IMR-90 (cell line): ENCODE data around the gene ERP27. TPM values are rescaled to one million over a fixed set of nuclear protein-coding genes. Genes with fewer than 3 reads are reported as not detected.

Source experiments
- ATAC-seq: fragments of 200-7000 bp; cut with Tn5 transposase; 2 replicates; pipeline ENCODE4 v1.9.1; 2020; ENCODE audit warnings: low read depth, mild to moderate bottlenecking, moderate library complexity
- BruUV-seq: library from RNA; stranded (reverse); fragments of 400-500 nt; replicated peaks from 2 replicates; lab custom pipeline; 2021; lab: Mats Ljungman, UMichigan
- CTCF ChIA-PET: fragments of 300-600 bp; formaldehyde crosslinking; extraction: SDS; loops from one replicate; lab custom pipeline; 2021; ENCODE audit warnings: antibody characterized with exemption; lab: Yijun Ruan, JAX
- POLR2A ChIA-PET: fragments of 300-600 bp; sonication (Branson Sonifier 250); formaldehyde crosslinking; loops from one replicate; lab custom pipeline; 2022; ENCODE audit warnings: antibody characterized with exemption; ENCODE audit not compliant: unreplicated experiment; lab: Charles Lee
- DNase-seq: peaks from one replicate; pipeline ENCODE4 v3.0.0; 2013
- H2AFZ ChIP-seq: replicated peaks from 2 replicates; pipeline ENCODE3; 2013; ENCODE audit warnings: low read length, mild to moderate bottlenecking; ENCODE audit not compliant: poor library complexity
- H2AK5ac ChIP-seq: 2 replicates; pipeline ENCODE4 v1.6.1; 2013; ENCODE audit warnings: low read depth, low read length, inconsistent platforms
- H2AK9ac ChIP-seq: replicated peaks from 2 replicates; pipeline ENCODE3; 2013; ENCODE audit warnings: mild to moderate bottlenecking, low read depth, low read length, moderate library complexity; ENCODE audit not compliant: poor library complexity
- H2BK120ac ChIP-seq: 2 replicates; pipeline ENCODE4 v1.6.1; 2013; ENCODE audit warnings: low read depth, low read length, inconsistent platforms
- H2BK15ac ChIP-seq: 3 replicates; pipeline ENCODE4 v1.6.1; 2013; ENCODE audit warnings: low read depth, low read length, inconsistent platforms
- H2BK20ac ChIP-seq: 2 replicates; pipeline ENCODE4 v1.6.1; 2013; ENCODE audit warnings: low read depth, mild to moderate bottlenecking, inconsistent platforms, low read length, moderate library complexity
- H2BK5ac ChIP-seq: 2 replicates; pipeline ENCODE4 v1.6.1; 2013; ENCODE audit warnings: mild to moderate bottlenecking, low read depth, low read length, inconsistent platforms; ENCODE audit not compliant: poor library complexity, severe bottlenecking
- H3K14ac ChIP-seq: replicated peaks from 2 replicates; pipeline ENCODE4 v1.6.1; 2013; ENCODE audit warnings: low read depth, low read length, inconsistent platforms
- H3K18ac ChIP-seq: 2 replicates; pipeline ENCODE4 v1.6.1; 2013; ENCODE audit warnings: low read depth, low read length, control low read depth
- H3K23ac ChIP-seq: 2 replicates; pipeline ENCODE4 v1.6.1; 2013; ENCODE audit warnings: low read depth, low read length, inconsistent platforms
- H3K27ac ChIP-seq: 2 replicates; pipeline ENCODE4 v1.5.1; 2013; ENCODE audit warnings: mild to moderate bottlenecking, control low read depth, low read length; ENCODE audit not compliant: insufficient read depth
- H3K27me3 ChIP-seq: 2 replicates; pipeline ENCODE4 v1.6.1; 2013; ENCODE audit warnings: low read length; ENCODE audit not compliant: control insufficient read depth, insufficient read depth
- H3K36me3 ChIP-seq: 2 replicates; pipeline ENCODE4 v1.6.1; 2013; ENCODE audit warnings: low read length, mixed read lengths; ENCODE audit not compliant: control insufficient read depth, insufficient read depth
- H3K4ac ChIP-seq: 2 replicates; pipeline ENCODE4 v1.6.1; 2013; ENCODE audit warnings: low read depth, low read length, inconsistent platforms
- H3K4me1 ChIP-seq: 2 replicates; pipeline ENCODE4 v1.6.1; 2013; ENCODE audit warnings: low read length, mixed read lengths; ENCODE audit not compliant: control insufficient read depth, insufficient read depth
- H3K4me2 ChIP-seq: 2 replicates; pipeline ENCODE4 v1.6.1; 2013; ENCODE audit warnings: low read depth, mild to moderate bottlenecking, control low read depth, low read length, moderate library complexity
- H3K4me3 ChIP-seq: 2 replicates; pipeline ENCODE4 v1.5.1; 2013; ENCODE audit warnings: low read depth, mild to moderate bottlenecking, control low read depth, low read length, moderate library complexity; ENCODE audit not compliant: insufficient read depth
- H3K56ac ChIP-seq: 2 replicates; pipeline ENCODE4 v1.6.1; 2013; ENCODE audit warnings: low read length, inconsistent platforms; ENCODE audit not compliant: insufficient read depth; ENCODE audit errors: extremely low read depth
- H3K79me1 ChIP-seq, 2 experiments: 2 replicates each; pipeline ENCODE4 v1.6.1; 2013; ENCODE audit warnings: low read length in 2 of 2, inconsistent platforms in 1 of 2, low read depth in 1 of 2
- H3K9ac ChIP-seq: 2 replicates; pipeline ENCODE4 v1.6.1; 2013; ENCODE audit warnings: low read depth, low read length, control low read depth
- H3K9me1 ChIP-seq: 2 replicates; pipeline ENCODE4 v1.6.1; 2013; ENCODE audit warnings: low read length, inconsistent platforms; ENCODE audit not compliant: insufficient read depth
- H3K9me3 ChIP-seq: 2 replicates; pipeline ENCODE4 v1.6.1; 2013; ENCODE audit warnings: low read length; ENCODE audit not compliant: control insufficient read depth, insufficient read depth
- H4K20me1 ChIP-seq: 2 replicates; pipeline ENCODE4 v1.6.1; 2013; ENCODE audit warnings: low read length, inconsistent platforms; ENCODE audit not compliant: insufficient read depth
- H4K5ac ChIP-seq: 2 replicates; pipeline ENCODE4 v1.6.1; 2013; ENCODE audit warnings: mild to moderate bottlenecking, low read depth, low read length, control low read depth
- H4K8ac ChIP-seq, 2 experiments: 2 replicates each; pipeline ENCODE4 v1.6.1; 2013; ENCODE audit warnings: low read depth in 2 of 2, low read length in 2 of 2, control low read depth in 1 of 2, inconsistent platforms in 1 of 2
- H4K91ac ChIP-seq: 2 replicates; pipeline ENCODE4 v1.6.1; 2013; ENCODE audit warnings: low read depth, low read length, inconsistent platforms; ENCODE audit not compliant: insufficient read depth
- BHLHE40 ChIP-seq: fragments of 150-350 bp; IDR thresholded peaks from 2 replicates; pipeline ENCODE4 v1.6.1; 2016; ENCODE audit warnings: mild to moderate bottlenecking, low read depth, low read length
- CEBPB ChIP-seq: IDR thresholded peaks from 2 replicates; pipeline ENCODE4 v1.6.1; 2012; ENCODE audit warnings: low read depth, low read length, improper control_type of control experiment
- CHD1 ChIP-seq: IDR thresholded peaks from 2 replicates; pipeline ENCODE4 v1.6.1; 2012; ENCODE audit warnings: low read depth, low read length, improper control_type of control experiment
- MAFK ChIP-seq: IDR thresholded peaks from 2 replicates; pipeline ENCODE4 v1.6.1; 2012; ENCODE audit warnings: low read depth, low read length, improper control_type of control experiment
- MXI1 ChIP-seq: IDR thresholded peaks from 2 replicates; pipeline ENCODE4 v1.6.1; 2012; ENCODE audit warnings: low read depth, mild to moderate bottlenecking, low read length, moderate library complexity, borderline replicate concordance
- NFE2L2 ChIP-seq: fragments of 150-350 bp; IDR thresholded peaks from 2 replicates; pipeline ENCODE4 v1.6.1; 2016; ENCODE audit warnings: low read depth, mild to moderate bottlenecking, low read length
- RAD21 ChIP-seq: IDR thresholded peaks from 2 replicates; pipeline ENCODE4 v1.6.1; 2012; ENCODE audit warnings: low read length, improper control_type of control experiment
- RCOR1 ChIP-seq: IDR thresholded peaks from 2 replicates; pipeline ENCODE4 v1.6.1; 2012; ENCODE audit warnings: mild to moderate bottlenecking, low read length, improper control_type of control experiment; ENCODE audit not compliant: insufficient replicate concordance
- RFX5 ChIP-seq: IDR thresholded peaks from 2 replicates; pipeline ENCODE4 v1.8.0; 2012; ENCODE audit warnings: low read depth, mild to moderate bottlenecking, low read length, moderate library complexity
- SMC3 ChIP-seq: fragments of 150-350 bp; IDR thresholded peaks from 2 replicates; pipeline ENCODE4 v1.6.1; 2016; ENCODE audit warnings: low read depth, mild to moderate bottlenecking, antibody characterized with exemption, low read length, moderate library complexity
- WGBS, 2 experiments: methylation state at CpG; one replicate each; pipeline versions ENCODE4 v1.1.5 to v1.1.7; 2013; ENCODE audit warnings: missing lambda C conversion rate in 2 of 2; ENCODE audit not compliant: insufficient read length in 1 of 2; ENCODE audit errors: extremely low coverage in 2 of 2; 5-methylcytosine and 5-hydroxymethylcytosine counted together
- dilution Hi-C: fragments of 300-500 bp; cut with HindIII; formaldehyde crosslinking; loops from one replicate; pipeline ENCODE4 v1.14.3; 2018; ENCODE audit warnings: low sequenced_read_pairs; ENCODE audit not compliant: unreplicated experiment
- in situ Hi-C: fragments of 300-500 bp; cut with MboI; formaldehyde crosslinking; loops from 3 replicates; pipeline ENCODE4 v1.14.3; 2019; ENCODE audit warnings: low sequenced_read_pairs, inconsistent platforms, mixed read lengths
- intact Hi-C: fragments of 100-400 bp; cut with micrococcal nuclease; formaldehyde crosslinking; loops from 2 replicates; pipeline ENCODE4 v1.10.0; 2022
- polyA plus RNA-seq, 3 experiments: library from polyadenylated mRNA; depleted of rRNA; stranded (reverse); fragments of >200 nt; gene quantifications; 2 replicates each; pipeline ENCODE4 v1.2.3, GENCODE V29; 2012; ENCODE audit warnings: low replicate concordance in 1 of 3
- total RNA-seq: library from RNA; depleted of rRNA; stranded (reverse); fragments of >200 nt; gene quantifications from 2 replicates; pipeline ENCODE4 v1.2.3, GENCODE V29; 2012
- TF ChIP-seq, protein P1 (sequence below): fragments of 150-350 bp; IDR thresholded peaks from 2 replicates; pipeline ENCODE4 v1.6.1; 2017; ENCODE audit warnings: mild to moderate bottlenecking, antibody characterized with exemption, low read length, low read depth
- TF ChIP-seq, protein P2 (sequence below): fragments of 150-350 bp; IDR thresholded peaks from 2 replicates; pipeline ENCODE4 v1.6.1; 2016; ENCODE audit warnings: low read depth, mild to moderate bottlenecking, low read length, moderate library complexity, borderline replicate concordance

Gene ERP27
- total and polyA plus RNA-seq, 2 of the 4 experiments (the other 2 are of a cell fraction), result not detected

DNA sequence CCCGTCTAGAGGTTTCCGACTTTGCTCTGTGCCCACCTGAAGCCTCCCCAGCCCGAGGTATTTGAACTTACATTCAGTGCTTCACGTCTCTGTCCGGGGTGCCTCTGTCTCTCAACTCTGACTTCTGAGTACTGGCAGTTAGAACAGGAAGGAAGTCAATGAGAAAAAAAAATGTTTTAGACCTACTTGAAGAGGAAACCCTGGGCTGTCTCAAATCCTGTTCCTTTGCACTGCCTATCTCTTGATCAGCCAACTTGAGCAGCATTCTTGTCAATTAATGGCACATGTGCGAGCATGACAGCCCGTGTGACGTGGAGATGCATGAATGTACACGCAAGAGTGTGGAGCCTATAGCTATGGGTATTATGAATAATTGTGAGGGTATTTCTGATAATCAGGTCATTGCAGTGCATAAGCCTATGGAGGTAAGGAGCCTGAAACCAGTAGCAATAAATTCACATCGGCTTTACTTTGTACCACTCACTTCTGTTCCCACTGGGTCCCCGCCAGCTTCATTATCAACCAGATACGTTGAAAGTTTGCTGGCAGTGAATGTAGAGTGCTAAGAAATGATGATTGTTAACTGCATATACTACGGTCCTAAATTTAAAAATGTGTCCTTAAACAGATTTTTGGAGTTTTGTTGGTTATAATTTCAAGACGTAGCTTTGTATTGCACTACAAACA lies 23.3 kb upstream of the ERP27 start, which contains the start of gene ARHGDIB (continued):
- no peak for TF ChIP-seq CEBPB

DNA sequence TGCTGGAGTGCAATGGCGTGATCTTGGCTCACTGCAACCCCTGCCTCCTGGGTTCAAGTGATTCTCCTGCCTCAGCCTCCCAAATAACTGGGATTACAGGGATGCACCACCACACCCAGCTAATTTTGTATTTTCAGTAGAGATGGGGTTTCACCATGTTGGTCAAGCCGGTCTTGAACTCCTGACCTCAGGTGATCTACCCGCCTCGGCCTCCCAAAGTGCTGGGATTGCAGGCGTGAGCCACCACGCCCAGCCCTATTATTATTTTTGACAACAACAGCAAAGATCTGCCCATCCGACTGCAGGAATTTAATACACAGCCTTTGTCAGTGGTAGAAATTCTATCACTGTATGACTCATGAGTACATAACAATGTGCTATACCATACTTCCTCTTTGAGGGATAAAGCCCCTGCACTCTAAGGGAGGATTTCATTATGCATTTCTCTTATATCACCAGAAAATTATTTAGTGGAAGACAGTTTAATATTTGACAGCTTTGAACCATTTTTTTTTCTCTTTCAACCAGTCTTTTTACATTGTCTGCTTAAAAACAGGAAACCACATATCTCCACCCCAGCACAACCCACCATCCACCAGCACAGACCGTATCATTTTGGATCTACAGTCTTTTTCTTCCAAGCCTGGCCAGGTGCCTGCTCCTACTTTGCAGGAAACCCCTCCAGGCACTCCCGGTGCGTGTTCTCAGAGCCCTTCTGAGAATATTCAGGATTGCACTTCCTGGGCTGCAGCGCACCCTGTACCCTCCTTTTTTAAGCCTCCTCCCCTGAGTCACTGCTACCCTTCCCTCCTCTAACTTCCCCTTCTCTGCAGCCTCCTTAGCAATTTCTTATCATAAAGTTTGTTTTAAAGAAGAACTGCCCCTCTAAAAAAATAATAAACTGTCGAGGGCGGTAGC lies 22.5 kb upstream of the ERP27 start:
- peak overlapping the region; percentile 47 for H2AFZ ChIP-seq
- peaks cover 3% of the 10 kb centered on the region; the same call in 1 of the 2 replicates for H3K4me1 ChIP-seq
- H3K27ac ChIP-seq, result no peak overlapping the region
- no peak overlapping the region for H3K56ac ChIP-seq
- no peaks in the 10 kb centered on the region for H3K9me3 ChIP-seq
- H3K4me2 ChIP-seq, result no peak overlapping the region
- H4K91ac ChIP-seq, result peak overlapping the region; percentile 5; the same call in 1 of the 2 replicates
- in situ Hi-C loops, result no loop called here
- intact Hi-C loops, result no loop called here
- no peak overlapping the region for H2AK5ac ChIP-seq
- no TSS peak for BruUV-seq
- 0 out of 2 replicates have a peak overlapping the region, but pooled peaks have one; percentile 10 for H3K4ac ChIP-seq
- no peak overlapping the region for H2BK15ac ChIP-seq
- no peak overlapping the region for H3K23ac ChIP-seq
- no peak overlapping the region for H3K18ac ChIP-seq
- ChIA-PET POLR2A (no interaction called here), CTCF (no interaction called here)
- H3K14ac ChIP-seq, result 0 out of 2 replicates have a peak overlapping the region, but pooled peaks have one; percentile 37
- H3K9me1 ChIP-seq, result peaks cover 3% of the 10 kb centered on the region; the same call in 1 of the 2 replicates
- dilution Hi-C loops, result no loop called here
- no peaks in the 10 kb centered on the region for H4K20me1 ChIP-seq
- 80% methylated on average over 1 of the region's 13 CpGs; no CpG with 5 or more reads in 1 of the 2 experiments for WGBS, 2 experiments
- no peak overlapping the region for H4K5ac ChIP-seq
- no peak overlapping the region for H3K9ac ChIP-seq
- ATAC-seq, result peak; percentile 35; the same call in 1 of the 2 replicates
- H3K4me3 ChIP-seq, result no peak overlapping the region
- peak overlapping the region; percentile 9 for H2BK5ac ChIP-seq
- H2AK9ac ChIP-seq, result no peak overlapping the region
- peak; percentile 36 for DNase-seq
- H4K8ac ChIP-seq, result 0 out of 4 replicates have a peak overlapping the region, but pooled peaks of 1 of the 2 experiments have one; percentile 19
- H2BK20ac ChIP-seq, result no peak overlapping the region
- no peak overlapping the region for H2BK120ac ChIP-seq
- H3K79me1 ChIP-seq, result no peaks in the 10 kb centered on the region
- H3K27me3 ChIP-seq, result no peaks in the 10 kb centered on the region
- no peaks in the 10 kb centered on the region for H3K36me3 ChIP-seq
- TF ChIP-seq NFE2L2 (no peak), MAFK (no peak), CHD1 (no peak), RCOR1 (no peak), BHLHE40 (no peak), SMC3 (no peak), RFX5 (no peak), MXI1 (no peak), RAD21 (no peak)
- TF ChIP-seq, protein P1, sequence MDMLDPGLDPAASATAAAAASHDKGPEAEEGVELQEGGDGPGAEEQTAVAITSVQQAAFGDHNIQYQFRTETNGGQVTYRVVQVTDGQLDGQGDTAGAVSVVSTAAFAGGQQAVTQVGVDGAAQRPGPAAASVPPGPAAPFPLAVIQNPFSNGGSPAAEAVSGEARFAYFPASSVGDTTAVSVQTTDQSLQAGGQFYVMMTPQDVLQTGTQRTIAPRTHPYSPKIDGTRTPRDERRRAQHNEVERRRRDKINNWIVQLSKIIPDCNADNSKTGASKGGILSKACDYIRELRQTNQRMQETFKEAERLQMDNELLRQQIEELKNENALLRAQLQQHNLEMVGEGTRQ, result no peak
- TF ChIP-seq, protein P2, sequence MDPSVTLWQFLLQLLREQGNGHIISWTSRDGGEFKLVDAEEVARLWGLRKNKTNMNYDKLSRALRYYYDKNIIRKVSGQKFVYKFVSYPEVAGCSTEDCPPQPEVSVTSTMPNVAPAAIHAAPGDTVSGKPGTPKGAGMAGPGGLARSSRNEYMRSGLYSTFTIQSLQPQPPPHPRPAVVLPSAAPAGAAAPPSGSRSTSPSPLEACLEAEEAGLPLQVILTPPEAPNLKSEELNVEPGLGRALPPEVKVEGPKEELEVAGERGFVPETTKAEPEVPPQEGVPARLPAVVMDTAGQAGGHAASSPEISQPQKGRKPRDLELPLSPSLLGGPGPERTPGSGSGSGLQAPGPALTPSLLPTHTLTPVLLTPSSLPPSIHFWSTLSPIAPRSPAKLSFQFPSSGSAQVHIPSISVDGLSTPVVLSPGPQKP, result no peak
